Measurements from ENCODE around the gene ETS1.
A peak's percentile ranks its signal among the peaks of the same experiment; 100 is the strongest.

Gene ETS1

DNA sequence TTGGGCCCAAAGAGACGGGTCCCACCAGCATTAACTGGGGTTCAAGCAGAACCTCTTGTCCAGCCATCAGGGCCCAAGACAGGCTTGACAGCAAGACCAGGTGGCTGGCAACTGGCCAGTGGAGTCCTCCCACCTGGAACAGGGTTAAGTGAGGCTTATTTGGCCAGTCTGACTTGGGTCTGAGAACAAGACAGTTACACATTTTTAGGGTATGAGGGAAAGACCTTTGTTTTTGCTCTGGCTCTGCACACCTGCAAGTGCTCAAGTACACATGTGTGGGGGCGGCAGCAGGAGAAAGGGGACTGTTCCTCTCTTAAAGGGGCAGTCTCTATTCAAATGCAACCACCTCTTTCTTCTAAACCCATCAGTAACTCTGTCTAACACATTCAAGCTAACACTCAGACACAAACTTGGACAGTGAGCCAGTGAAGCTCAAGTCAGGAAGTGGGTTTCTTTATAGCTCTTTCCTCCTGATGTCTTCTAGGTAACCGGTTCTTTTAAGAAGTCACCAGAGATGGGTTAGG lies 116.2 kb downstream of the ETS1 start:
- no peaks in the 10 kb centered on the region for H3K9me3 Mint-ChIP-seq
- H3K4me3 Mint-ChIP-seq: peak overlapping the region; percentile 74
- peak overlapping the region; percentile 97 for H3K27ac Mint-ChIP-seq
- H3K36me3 Mint-ChIP-seq (ENCODE audit: low read depth): peaks cover 90% of the 10 kb centered on the region
- H3K27me3 Mint-ChIP-seq: no peaks in the 10 kb centered on the region
- peaks cover 100% of the 10 kb centered on the region for H3K4me1 Mint-ChIP-seq (ENCODE audit: low read depth)

DNA sequence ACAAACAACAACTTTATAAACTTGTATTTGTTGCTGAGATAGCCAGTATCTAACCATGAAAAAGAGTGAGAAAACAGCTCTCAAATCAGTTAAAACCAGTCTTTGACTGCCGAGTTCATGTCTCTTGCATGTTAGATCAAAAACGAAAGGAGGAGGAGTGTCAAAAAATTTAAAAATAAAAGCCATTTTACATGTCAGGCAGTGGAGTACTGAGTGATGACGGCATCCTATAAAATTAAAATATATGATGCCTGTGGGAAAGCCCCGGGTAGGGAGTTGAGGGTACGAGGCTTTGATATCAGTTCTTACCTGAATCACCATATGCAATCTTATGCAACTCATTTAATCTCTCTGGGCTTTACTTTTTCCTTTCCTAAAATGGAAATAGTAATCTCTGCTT lies 117.3 kb downstream of the ETS1 start:
- Mint-ChIP-seq H3K4me1 (ENCODE audit: low read depth) (peaks cover 100% of the 10 kb centered on the region), H3K27me3 (no peaks in the 10 kb centered on the region), H3K27ac (peak overlapping the region; percentile 97), H3K36me3 (ENCODE audit: low read depth) (peaks cover 92% of the 10 kb centered on the region), H3K4me3 (peak overlapping the region; percentile 77), H3K9me3 (no peaks in the 10 kb centered on the region)

DNA sequence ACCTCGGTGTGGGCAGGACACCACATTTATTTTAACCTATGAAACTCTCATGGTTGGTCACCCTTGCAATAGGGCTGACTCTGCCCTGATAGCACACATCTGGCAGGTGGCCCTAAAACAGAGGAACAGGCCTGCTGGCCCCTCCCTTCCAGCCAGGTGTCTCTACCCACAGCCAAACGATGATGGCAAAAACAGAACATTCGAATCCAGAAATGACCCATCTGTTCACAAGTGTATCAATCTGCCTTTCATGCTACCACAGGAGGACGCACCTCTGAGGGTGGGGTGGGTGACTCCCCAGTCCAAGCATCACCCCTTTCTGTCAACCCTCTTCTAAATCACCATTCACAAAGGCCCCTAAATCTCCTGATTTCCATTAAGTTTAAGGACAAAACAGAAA lies 118.1 kb downstream of the ETS1 start:
- no peaks in the 10 kb centered on the region for H3K27me3 Mint-ChIP-seq
- peaks cover 100% of the 10 kb centered on the region for H3K4me1 Mint-ChIP-seq (ENCODE audit: low read depth)
- peak overlapping the region; percentile 97 for H3K27ac Mint-ChIP-seq
- H3K4me3 Mint-ChIP-seq: peak overlapping the region; percentile 77
- no peaks in the 10 kb centered on the region for H3K9me3 Mint-ChIP-seq
- H3K36me3 Mint-ChIP-seq (ENCODE audit: low read depth): peaks cover 92% of the 10 kb centered on the region

DNA sequence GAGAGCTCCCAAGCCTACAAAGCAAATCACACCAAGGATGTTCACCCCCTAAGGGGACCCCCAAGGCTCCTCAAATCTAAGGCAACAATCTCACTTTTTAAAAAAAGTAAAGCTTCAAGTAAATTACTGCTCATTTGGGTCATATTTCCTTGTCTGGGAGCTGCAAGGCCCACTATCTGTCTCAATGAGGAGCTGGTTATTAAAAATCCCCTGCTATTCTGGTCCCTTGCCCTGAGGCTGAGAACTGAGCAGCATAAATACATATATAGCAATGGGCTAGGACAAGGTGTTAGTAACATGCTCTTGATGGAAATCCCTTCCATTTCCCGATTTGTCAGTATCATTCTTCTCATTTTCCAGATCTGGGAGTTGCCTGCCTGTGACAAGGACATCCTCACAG lies 119.2 kb downstream of the ETS1 start:
- peaks cover 92% of the 10 kb centered on the region for H3K36me3 Mint-ChIP-seq (ENCODE audit: low read depth)

DNA sequence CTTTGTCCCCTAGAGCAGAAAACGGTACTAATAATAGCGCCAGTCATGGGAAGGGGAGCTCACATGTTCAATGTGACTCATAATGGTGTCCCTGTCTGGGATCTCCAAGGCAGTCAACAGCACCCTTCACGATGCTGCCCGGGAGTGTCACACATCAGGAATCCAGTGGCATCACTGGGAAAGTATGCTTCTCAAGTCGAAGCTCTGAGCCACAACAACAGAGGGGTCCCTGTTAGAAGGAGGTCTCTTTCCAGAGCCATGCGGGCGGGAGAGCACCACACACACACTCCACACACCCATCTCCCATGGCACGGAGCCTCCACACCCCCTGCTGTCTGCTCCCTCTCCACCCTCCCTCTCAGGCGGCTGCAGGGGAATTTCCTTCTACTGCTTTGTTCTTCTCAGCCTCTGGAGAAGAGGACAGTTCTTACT lies 119.7 kb downstream of the ETS1 start:
- Mint-ChIP-seq H3K4me1 (ENCODE audit: low read depth) (peaks cover 100% of the 10 kb centered on the region), H3K36me3 (ENCODE audit: low read depth) (peaks cover 92% of the 10 kb centered on the region), H3K27ac (peak overlapping the region; percentile 97)

More for the DNA sequence above, 119.2 kb downstream of the ETS1 start:
- peak overlapping the region; percentile 97 for H3K27ac Mint-ChIP-seq
- no peaks in the 10 kb centered on the region for H3K27me3 Mint-ChIP-seq
- no peaks in the 10 kb centered on the region for H3K9me3 Mint-ChIP-seq
- H3K4me1 Mint-ChIP-seq (ENCODE audit: low read depth): peaks cover 100% of the 10 kb centered on the region
- peak overlapping the region; percentile 74 for H3K4me3 Mint-ChIP-seq

DNA sequence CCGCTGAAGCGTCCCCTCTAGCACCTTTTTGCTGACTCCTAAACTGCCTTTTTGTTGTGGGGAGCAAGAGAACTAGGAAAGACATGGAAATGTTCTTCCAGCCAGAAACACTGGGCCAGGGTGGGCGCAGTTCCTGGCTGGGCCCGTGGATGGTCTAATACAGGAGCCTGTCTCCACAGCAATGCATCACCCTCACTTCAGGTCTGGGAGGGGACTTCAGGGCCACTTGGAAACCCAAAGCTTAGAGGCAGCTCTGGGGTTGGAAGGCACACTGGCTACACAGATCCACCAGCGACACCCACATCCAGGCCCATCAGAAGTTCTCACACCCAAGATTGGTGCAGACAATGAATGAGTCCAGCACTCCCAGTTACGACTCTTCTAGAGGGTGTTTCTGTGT lies 120.3 kb downstream of the ETS1 start:
- no peaks in the 10 kb centered on the region for H3K27me3 Mint-ChIP-seq
- H3K27ac Mint-ChIP-seq: peak overlapping the region; percentile 97
- H3K4me3 Mint-ChIP-seq: peak overlapping the region; percentile 74
- H3K4me1 Mint-ChIP-seq (ENCODE audit: low read depth): peaks cover 100% of the 10 kb centered on the region
- no peaks in the 10 kb centered on the region for H3K9me3 Mint-ChIP-seq
- peaks cover 92% of the 10 kb centered on the region for H3K36me3 Mint-ChIP-seq (ENCODE audit: low read depth)

More for the DNA sequence above, 119.7 kb downstream of the ETS1 start:
- Mint-ChIP-seq H3K27me3 (no peaks in the 10 kb centered on the region), H3K9me3 (no peaks in the 10 kb centered on the region), H3K4me3 (peak overlapping the region; percentile 74)

DNA sequence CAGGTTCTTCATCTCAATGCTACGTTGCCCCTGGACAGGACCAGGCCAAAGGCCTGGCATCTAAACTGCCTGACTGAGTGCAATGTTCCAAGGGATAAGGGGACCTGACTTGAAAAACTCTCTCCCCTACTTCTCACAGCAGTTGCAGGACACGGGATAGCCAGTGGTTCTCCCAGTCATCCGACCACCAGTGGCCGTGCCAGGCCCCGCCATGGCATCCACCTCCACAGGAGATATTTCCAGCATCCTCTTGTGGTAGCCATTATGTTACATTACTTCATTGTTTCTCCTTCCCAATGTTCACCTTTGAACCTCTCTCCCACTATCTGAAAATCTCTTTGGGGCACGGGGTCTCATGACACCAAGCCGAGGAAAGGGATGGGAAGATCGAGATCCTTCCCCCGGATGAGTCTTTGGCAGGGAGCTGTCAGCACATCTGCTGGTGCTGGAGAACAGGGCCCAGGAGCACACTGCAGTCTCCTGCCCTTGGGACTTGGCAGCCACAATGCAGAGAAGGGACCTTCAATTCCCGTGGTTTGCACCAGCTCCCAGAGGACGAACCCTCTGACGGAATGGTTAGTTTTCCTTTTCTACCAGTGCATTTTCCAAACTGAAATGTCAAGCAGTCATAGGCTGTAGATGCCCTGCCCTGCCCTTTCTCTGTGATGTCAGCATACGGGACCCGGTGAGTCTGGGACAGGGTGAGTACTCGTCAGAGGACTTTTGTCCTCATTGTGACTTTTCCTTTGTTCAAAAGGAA lies 121.2 kb downstream of the ETS1 start:
- Mint-ChIP-seq H3K27me3 (no peaks in the 10 kb centered on the region), H3K4me1 (ENCODE audit: low read depth) (peaks cover 99% of the 10 kb centered on the region), H3K4me3 (peak overlapping the region; percentile 74), H3K9me3 (no peaks in the 10 kb centered on the region), H3K27ac (peak overlapping the region; percentile 97), H3K36me3 (ENCODE audit: low read depth) (peaks cover 92% of the 10 kb centered on the region)

DNA sequence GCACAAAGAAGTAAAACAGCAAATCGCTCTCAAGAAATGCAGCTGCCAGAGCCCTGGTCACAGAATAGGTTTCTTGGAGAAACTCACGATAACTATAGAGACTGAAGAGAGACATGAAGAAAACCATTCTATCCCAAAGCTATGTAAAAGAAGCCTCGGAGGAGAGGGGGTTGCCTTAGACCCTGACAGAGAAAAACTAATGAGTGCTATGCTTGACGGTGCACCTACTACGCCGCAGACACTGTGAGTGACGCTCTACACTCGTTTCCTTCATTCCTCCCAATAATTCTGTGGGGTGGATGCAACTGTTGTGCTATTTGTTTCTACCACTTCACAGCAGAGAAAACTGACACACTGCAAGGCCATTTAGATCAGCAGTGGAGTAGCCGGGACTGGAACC lies 121.8 kb downstream of the ETS1 start:
- Mint-ChIP-seq H3K36me3 (ENCODE audit: low read depth) (peaks cover 93% of the 10 kb centered on the region), H3K4me1 (ENCODE audit: low read depth) (peaks cover 99% of the 10 kb centered on the region), H3K27me3 (no peaks in the 10 kb centered on the region), H3K9me3 (no peaks in the 10 kb centered on the region), H3K4me3 (peak overlapping the region; percentile 74), H3K27ac (peak overlapping the region; percentile 97)

DNA sequence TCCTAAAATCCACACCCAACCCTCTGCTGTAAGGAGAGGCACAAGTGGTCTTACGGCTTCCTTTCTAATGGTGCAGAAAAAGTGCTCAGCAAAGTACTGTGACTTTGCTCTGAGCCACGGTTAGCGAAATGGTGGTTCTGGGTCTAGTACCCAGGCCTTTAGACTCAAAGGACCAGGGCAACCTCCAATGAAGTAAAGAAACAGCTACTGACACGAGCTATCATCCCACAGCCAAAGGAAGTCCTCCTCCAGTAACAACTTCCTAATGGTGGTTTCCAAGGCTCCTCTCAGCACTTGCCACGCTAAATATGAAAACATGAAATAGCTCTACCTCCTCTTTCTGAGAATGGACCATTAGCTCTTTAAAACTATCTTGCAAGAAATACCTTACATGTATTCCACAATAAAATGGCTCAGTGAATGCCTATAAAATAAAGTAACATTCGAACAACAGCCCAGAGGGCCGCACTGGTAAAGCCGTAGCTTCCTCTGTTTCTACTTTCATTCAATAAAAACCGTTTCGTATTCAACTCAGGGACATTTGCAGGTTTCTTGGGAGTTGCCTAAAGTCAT lies 122.4 kb downstream of the ETS1 start:
- peak overlapping the region; percentile 97 for H3K27ac Mint-ChIP-seq
- no peaks in the 10 kb centered on the region for H3K27me3 Mint-ChIP-seq
- H3K4me3 Mint-ChIP-seq: peak overlapping the region; percentile 74
- H3K36me3 Mint-ChIP-seq (ENCODE audit: low read depth): peaks cover 97% of the 10 kb centered on the region
- H3K4me1 Mint-ChIP-seq (ENCODE audit: low read depth): peaks cover 99% of the 10 kb centered on the region
- H3K9me3 Mint-ChIP-seq: no peaks in the 10 kb centered on the region

DNA sequence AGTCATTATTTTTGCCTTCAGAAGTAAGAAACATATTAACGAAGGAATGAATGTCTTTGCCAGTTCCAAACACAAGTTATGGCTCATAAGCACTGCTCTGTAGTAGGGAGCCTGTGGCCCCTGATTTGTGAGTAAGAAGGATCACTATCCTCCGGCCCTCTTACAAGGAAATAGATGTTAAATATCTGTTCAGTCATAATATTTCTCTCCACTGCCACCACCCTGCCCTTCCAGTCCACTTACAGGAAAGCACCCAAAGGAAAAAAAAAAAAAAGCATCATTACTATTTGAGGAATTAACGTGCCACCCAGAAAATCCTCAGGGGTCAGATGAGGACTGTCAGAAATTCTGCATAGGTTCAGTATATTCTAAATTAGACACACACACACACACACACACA lies 123.4 kb downstream of the ETS1 start:
- no peaks in the 10 kb centered on the region for H3K27me3 Mint-ChIP-seq
- peak overlapping the region; percentile 97 for H3K27ac Mint-ChIP-seq
- H3K36me3 Mint-ChIP-seq (ENCODE audit: low read depth): peaks cover 96% of the 10 kb centered on the region
- peak overlapping the region; percentile 74 for H3K4me3 Mint-ChIP-seq
- no peaks in the 10 kb centered on the region for H3K9me3 Mint-ChIP-seq
- H3K4me1 Mint-ChIP-seq (ENCODE audit: low read depth): peaks cover 97% of the 10 kb centered on the region

DNA sequence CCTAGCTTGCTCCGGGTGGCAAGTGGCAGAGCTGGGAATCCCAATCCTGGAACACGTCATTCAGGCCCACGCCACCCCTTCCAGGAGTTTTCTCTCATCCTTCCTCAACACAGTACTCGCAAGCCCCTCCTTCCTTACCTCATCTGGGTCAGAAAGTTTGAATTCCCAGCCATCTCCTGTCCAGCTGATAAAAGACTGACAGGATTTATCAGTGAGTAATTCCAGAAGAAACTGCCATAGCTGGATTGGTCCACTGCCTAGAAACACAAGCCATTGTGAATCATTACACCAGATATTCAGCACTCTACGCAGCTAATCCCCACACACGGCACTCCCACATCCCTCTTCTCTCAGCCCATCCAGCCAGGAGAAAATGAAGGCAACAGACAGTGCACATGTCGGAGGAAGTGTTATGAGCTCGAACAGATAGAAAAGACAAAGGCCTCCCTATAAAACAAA lies 124.0 kb downstream of the ETS1 start:
- no peaks in the 10 kb centered on the region for H3K9me3 Mint-ChIP-seq
- H3K36me3 Mint-ChIP-seq (ENCODE audit: low read depth): peaks cover 95% of the 10 kb centered on the region
- peaks cover 91% of the 10 kb centered on the region for H3K4me1 Mint-ChIP-seq (ENCODE audit: low read depth)
- peak overlapping the region; percentile 97 for H3K27ac Mint-ChIP-seq
- H3K4me3 Mint-ChIP-seq: peak overlapping the region; percentile 74
- no peaks in the 10 kb centered on the region for H3K27me3 Mint-ChIP-seq

DNA sequence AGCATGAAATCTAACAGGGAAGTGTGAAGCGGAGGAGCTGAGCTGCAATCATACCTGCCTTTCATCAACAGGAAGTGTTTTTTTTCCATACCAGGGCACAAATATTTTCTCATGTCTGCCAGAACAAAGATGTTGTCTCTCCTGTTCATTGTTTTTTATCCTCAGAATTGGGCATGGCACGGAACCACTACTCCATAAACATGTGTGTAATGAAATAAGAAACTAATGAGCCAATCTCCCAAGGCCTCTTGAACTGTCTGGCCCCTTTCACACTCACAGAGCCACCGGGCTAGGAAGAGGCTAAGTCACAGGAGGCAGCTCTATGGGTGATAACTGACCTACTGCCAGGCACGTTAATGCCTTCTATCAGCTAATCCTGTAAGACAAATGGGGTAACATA lies 124.4 kb downstream of the ETS1 start:
- Mint-ChIP-seq H3K36me3 (ENCODE audit: low read depth) (peaks cover 95% of the 10 kb centered on the region), H3K9me3 (no peaks in the 10 kb centered on the region), H3K4me1 (ENCODE audit: low read depth) (peaks cover 87% of the 10 kb centered on the region), H3K4me3 (peak overlapping the region; percentile 74), H3K27me3 (no peaks in the 10 kb centered on the region), H3K27ac (peak overlapping the region; percentile 97)

DNA sequence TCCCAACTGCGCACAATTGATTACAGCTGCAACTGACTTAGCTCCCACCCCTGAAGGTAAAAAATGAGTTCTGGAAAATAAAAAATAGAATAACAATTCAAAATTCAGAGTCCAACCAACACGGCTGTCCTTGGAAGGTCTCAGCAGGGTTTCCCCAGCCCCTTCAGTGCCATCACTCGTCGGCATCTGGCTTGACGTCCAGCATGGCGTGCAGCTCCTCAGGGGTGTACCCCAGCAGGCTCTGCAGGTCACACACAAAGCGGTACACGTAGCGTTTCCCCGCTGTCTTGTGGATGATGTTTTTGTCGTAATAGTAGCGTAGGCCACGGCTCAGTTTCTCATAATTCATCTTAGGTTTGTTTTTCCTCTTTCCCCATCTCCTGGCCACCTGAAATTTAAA lies 125.2 kb downstream of the ETS1 start:
- H3K4me1 Mint-ChIP-seq (ENCODE audit: low read depth): peaks cover 82% of the 10 kb centered on the region
- peaks cover 98% of the 10 kb centered on the region for H3K36me3 Mint-ChIP-seq (ENCODE audit: low read depth)
- no peak overlapping the region for H3K4me3 Mint-ChIP-seq
- no peaks in the 10 kb centered on the region for H3K9me3 Mint-ChIP-seq
- peak overlapping the region; percentile 97 for H3K27ac Mint-ChIP-seq
- H3K27me3 Mint-ChIP-seq: no peaks in the 10 kb centered on the region

DNA sequence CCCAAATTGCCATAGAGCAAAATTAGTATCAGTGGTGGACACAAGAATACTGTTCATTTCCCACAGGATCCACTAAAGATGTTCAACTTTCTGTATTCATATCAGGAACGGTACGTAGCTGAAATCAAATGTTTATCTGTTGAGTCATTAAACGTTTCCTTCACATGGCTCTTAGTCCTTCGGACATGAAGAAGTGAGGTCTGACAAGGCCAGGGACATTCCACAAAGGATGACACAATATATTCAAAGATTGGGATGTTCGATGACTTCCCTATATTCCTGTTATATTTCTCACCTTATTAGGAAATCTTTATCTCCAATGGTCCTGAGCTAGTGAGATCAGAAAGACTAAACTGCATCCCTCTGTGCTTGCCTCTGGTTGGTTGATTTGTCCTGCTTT lies 129.0 kb downstream of the ETS1 start:
- Mint-ChIP-seq H3K27me3 (no peaks in the 10 kb centered on the region), H3K9me3 (no peaks in the 10 kb centered on the region), H3K4me3 (no peak overlapping the region), H3K27ac (no peak overlapping the region), H3K36me3 (ENCODE audit: low read depth) (peaks cover 88% of the 10 kb centered on the region), H3K4me1 (ENCODE audit: low read depth) (peaks cover 80% of the 10 kb centered on the region)

DNA sequence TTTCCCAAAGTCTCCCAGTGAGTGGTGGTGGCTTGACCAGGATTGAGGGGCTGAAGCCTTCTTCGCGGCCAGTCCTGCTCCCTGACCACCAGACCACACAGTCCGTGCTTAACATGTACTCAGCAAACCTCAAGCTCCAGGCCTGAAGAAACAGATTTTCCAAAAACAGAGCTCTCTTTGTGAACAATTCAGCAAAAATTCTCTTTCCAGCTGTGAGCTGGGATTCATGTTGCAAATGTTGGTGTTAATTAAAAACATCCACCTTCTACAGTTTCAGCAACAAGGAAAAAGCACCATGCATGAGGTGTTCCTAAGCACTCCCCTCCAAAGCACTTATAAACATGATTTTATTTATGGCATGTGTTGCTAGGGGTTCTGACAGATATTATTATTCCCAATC lies 129.5 kb downstream of the ETS1 start:
- Mint-ChIP-seq H3K36me3 (ENCODE audit: low read depth) (peaks cover 83% of the 10 kb centered on the region), H3K4me3 (no peak overlapping the region), H3K27me3 (no peaks in the 10 kb centered on the region), H3K9me3 (no peaks in the 10 kb centered on the region), H3K4me1 (ENCODE audit: low read depth) (peaks cover 80% of the 10 kb centered on the region), H3K27ac (peak overlapping the region; percentile 69)
